H1 (cell line): ENCODE data around the gene SLC25A26. TPM values are rescaled to one million over a fixed set of nuclear protein-coding genes. Genes with fewer than 3 reads are reported as not detected.

ENCODE experiments used
- CHD7 ChIP-seq: fragments of 300-600 bp; sonication (generic); IDR thresholded peaks from 2 replicates; pipeline ENCODE4 v1.7.1; 2012; ENCODE audit warnings: low read length, moderate library complexity, mild to moderate bottlenecking, inconsistent platforms; ENCODE audit not compliant: insufficient replicate concordance
- EZH2 ChIP-seq: fragments of 200-600 bp; sonication (generic); IDR thresholded peaks from 2 replicates; pipeline ENCODE4 v1.7.1; 2012; ENCODE audit warnings: low read depth, mild to moderate bottlenecking, moderate library complexity, low read length, inconsistent platforms; ENCODE audit not compliant: severe bottlenecking
- polyA plus RNA-seq, 7 experiments: library from polyadenylated mRNA; depleted of rRNA in 3 of 7; stranded (reverse) in 5 of 7; unstranded in 2 of 7; fragments of >200 nt in 5 of 7; fragments of 200-250 nt in 2 of 7; gene quantifications; 1 replicate in 5 of 7; 2 replicates in 1 of 7; 4 replicates in 1 of 7; pipeline versions ENCODE4 v1.2.1 to v1.2.3, GENCODE V29; 2011 to 2013; ENCODE audit warnings: missing spikeins in 2 of 7, mixed read lengths in 2 of 7
- total RNA-seq: library from RNA; stranded (reverse); fragmentation: NEBNext Ultra II Directional; extraction: Animal tissue kit (Norgen Biotek cat#: 25700); gene quantifications from 2 replicates; pipeline ENCODE4 v1.2.1, GENCODE V29; 2021

SLC25A26 gene
- total and polyA plus RNA-seq, 2 of the 8 experiments (the other 6 are each of a cell fraction or from before 2014, with no cell fraction given), result 30.0 to 37.0 TPM

DNA sequence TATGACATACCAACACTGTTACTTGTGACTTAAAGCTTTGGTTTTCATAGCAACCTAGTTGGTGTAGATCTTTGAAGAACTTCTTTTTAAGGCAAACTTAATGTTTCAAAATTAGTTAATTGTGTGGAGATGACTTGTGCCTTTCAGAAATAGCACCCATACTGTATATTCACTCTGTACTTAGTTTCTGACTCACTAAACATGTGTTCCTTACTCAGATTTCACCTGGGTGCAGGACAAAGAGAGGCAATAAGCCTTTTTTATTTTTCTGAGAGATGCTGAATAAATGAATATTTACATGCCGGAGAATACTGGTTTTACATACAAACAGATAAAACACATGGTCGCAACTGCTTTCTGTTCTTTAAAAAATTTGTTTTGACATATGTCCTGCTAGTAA is 44.8 kb downstream of the SLC25A26 start (continued):
- TF ChIP-seq CHD7 (no peak), EZH2 (no peak)
